Activated T-helper 1 cell treated with Interleukin-2 at 50 U/mL for 16 hours (primary cell): ENCODE results near the gene PHLPP2.
"Not testable (repeated sequence)": the region's sequence is repeated elsewhere in the genome, so short reads cannot be mapped to it uniquely, and the experiment has no call there.

Source experiments
- DNase-seq: peaks from one replicate; pipeline ENCODE4 v3.0.0-alpha.2; 2020; ENCODE audit warnings: low read depth

Gene PHLPP2

DNA sequence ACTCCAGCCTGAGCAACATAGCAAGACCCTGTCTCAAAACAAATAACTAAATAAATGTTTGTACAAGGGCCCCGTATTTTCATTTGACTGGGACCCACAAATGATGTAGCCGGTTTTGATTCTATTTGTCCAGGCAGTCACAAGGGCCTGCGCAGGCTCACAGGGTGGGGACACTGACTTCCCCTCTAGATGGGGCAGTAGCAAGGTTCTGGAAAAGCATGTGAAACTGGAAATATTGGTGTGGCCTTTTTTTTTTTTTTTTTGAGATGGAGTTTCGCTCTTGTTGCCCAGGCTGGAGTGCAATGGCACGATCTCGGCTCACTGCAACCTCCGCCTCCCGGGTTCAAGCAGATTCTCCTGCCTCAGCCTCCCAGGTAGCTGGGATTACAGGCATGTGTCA lies 109.5 kb downstream of the PHLPP2 start:
- DNase-seq, result not testable (repeated sequence)

DNA sequence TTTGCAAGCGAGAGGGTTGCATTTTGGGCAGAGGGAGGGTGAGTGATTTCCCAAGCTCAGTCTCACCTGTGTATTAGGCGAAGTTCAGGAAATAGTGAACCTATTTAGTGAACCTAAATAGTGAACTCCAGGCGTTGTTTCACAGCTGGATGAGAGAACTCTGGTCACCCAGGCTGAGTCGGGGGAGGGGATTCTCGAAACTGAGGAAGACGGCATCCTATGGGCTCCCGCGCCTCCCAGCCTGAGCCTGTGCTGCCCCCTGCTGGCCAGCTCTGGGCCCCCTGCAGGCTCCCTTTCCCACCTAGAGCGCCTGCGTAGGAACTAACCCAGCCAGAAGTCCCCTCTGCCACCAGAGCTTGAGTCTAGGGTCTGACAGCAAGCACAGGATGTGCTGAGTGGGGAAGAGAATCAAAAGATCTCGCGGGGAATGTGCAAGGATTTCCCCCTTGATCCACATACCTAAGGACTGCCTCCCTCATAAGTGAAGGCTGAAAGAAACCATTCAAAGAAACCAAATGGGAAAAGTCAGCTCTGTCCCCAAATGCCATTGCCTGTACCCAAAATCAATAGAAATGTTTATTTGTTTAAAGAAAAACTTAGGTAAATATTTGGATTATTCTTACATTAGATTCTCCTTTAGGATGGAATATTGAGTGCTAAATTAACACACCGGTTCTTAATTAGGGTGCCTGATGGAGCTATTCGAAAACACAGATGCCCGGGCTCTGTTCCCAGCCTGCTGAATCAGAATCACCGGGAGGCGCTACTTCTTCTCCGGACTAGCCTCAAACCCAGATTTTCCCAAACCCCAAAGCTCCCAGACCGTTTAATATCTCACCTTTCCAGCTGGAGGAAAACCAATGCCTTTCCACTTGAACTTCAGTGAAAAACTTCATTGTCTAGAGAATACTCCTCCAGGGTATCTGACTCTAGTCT lies 113.3 kb downstream of the PHLPP2 start:
- DNase-seq, result peak; percentile 62

DNA sequence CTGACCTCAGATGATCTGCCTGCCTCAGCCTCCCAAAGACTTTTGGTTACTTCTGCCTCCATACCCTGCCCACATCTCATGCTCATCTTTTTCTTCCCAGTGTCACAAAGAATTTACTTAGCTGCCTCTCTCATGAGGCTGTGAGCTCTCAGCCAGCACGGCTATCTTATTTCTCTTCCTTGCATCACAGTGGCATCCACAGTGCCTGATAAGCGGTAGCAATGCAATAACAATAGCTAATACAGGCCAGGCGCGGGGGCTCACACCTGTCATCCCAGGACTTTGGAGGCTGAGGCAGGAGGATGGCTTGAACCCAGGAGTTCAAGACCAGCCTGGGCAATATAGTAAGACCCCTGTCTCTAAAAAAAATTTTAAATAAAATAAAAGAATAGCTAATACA lies 114.1 kb downstream of the PHLPP2 start:
- DNase-seq, result no peak

DNA sequence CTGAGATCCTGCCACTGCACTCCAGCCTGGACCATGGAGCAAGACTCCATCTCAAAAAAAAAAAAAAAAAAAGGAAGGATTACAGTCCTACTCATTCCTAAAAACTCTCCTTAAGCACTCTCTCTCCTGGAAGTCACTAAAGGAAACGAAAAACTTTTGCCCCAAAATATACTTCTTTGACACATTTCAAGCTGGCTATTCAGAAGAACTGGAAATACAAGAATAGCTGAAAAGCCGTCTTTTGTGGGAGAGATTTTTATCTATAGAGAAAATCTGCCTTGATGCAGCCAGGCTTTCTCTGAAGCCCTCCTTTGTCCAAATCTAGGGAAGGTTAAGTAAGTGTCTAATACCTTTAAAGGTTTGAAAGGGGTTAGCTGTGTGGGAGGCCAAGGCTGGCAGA lies 115.4 kb downstream of the PHLPP2 start:
- no peak for DNase-seq

DNA sequence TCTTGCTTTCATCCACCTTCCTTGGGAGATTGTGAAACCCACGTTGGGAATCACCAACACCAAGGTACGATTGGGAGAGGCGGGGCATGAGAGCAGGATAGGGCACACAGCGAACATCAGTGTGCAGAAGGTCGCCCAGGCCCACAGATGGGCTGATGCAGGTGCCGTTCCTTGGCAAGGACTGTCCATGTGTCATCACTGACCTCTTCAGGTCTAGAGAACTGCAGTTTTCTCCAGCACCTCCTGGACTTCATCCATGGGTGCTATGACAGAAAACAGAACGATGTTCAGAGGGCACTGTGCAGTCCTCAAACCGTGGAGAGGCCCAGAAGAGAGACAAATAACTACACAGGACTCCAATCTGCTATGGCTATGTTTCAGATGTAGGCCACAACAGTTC lies 123.7 kb downstream of the PHLPP2 start:
- DNase-seq, result no peak

DNA sequence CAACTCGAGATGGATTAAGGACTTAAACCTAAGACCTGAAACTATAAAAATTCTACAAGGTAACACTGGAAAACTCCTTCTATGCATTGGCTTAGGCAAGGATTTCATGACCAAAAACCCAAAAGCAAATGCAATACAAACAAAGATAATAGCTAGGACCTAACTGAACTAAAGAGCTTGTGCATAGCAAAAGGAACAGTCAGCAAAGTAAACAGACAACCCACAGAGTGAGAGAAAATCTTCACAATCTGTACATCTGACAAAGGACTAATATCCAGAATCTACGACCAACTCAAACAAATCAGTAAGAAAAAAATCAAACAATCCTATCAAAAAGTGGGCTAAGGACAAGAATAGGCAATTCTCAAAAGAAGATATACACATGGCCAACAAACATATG lies 126.1 kb downstream of the PHLPP2 start:
- DNase-seq, result not testable (repeated sequence)

DNA sequence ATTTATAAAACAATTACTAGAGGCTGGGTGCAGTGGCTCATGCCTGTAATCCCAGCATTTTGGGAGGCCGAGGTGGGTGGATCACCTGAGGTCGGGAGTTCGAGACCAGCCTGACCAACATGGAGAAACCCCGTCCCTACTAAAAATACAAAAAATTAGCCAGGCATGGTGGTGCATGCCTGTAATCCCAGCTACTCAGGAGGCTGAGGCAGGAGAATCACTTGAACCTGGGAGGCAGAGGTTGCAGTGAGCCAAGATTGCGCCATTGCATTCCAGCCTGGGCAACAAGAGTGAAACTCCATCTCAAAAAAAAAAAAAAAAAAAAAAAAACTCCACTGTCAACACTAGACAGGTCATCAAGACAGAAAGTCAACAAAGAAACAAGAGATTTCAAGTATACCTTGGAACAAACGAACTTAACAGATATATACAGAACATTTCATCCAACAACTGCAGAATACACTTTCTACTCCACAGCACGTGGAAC lies 129.1 kb downstream of the PHLPP2 start:
- DNase-seq, result not testable (repeated sequence)
